ENCODE data around the gene PSME3IP1. TPM values are rescaled to one million over a fixed set of nuclear protein-coding genes. Genes with fewer than 3 reads are reported as not detected.

The PSME3IP1 gene
- total RNA-seq, 1 experiment from 2014 or later: 98.4 TPM

GRCh38 chr16:57175896-57176295 is 9.9 kb downstream of the PSME3IP1 start:
- Histone ChIP-seq H3K4me1 (ENCODE audit: low read length) (peaks cover 20% of the 10 kb centered on the region), H3K27ac (ENCODE audit: low read length) (no peak overlapping the region), H3K79me2 (ENCODE audit: low read length) (peaks cover 57% of the 10 kb centered on the region), H3K9ac (ENCODE audit: low read length) (no peak overlapping the region), H3K9me3 (ENCODE audit: low read length) (no peaks in the 10 kb centered on the region), H3K4me3 (ENCODE audit: low read length) (no peak overlapping the region), H2AFZ (ENCODE audit: low read length) (no peak overlapping the region), H3K9me2 (replicated peaks; ENCODE audit: insufficient read depth, low read length) (no peaks in the 10 kb centered on the region), H3K36me3 (ENCODE audit: insufficient read depth, low read length) (peaks cover 28% of the 10 kb centered on the region; the same call in 1 of the 2 replicates), H4K20me1 (ENCODE audit: insufficient read depth, low read depth, low read length) (peaks cover 5% of the 10 kb centered on the region; the same call in 1 of the 2 replicates), H3K27me3 (ENCODE audit: low read length) (no peaks in the 10 kb centered on the region), H3K4me2 (ENCODE audit: low read depth, low read length, poor library complexity, severe bottlenecking) (no peak overlapping the region)
- DNase-seq: no peak

- H3K4me3 ChIP-seq (ENCODE audit: low read length): no peak overlapping the region
- no peak for DNase-seq
- peaks cover 33% of the 10 kb centered on the region; the same call in 1 of the 2 replicates for H3K36me3 ChIP-seq (ENCODE audit: insufficient read depth, low read length)
- peaks cover 5% of the 10 kb centered on the region; the same call in 1 of the 2 replicates for H4K20me1 ChIP-seq (ENCODE audit: insufficient read depth, low read depth, low read length)
- no peak overlapping the region for H3K4me2 ChIP-seq (ENCODE audit: low read depth, low read length, poor library complexity, severe bottlenecking)
- no peaks in the 10 kb centered on the region for H3K27me3 ChIP-seq (ENCODE audit: low read length)
- H3K9me2 ChIP-seq (replicated peaks; ENCODE audit: insufficient read depth, low read length): no peaks in the 10 kb centered on the region
- H3K9me3 ChIP-seq (ENCODE audit: low read length): no peaks in the 10 kb centered on the region
- no peak overlapping the region for H2AFZ ChIP-seq (ENCODE audit: low read length)
- peaks cover 26% of the 10 kb centered on the region for H3K79me2 ChIP-seq (ENCODE audit: low read length)
- H3K4me1 ChIP-seq (ENCODE audit: low read length): no peaks in the 10 kb centered on the region
- H3K9ac ChIP-seq (ENCODE audit: low read length): no peak overlapping the region
- H3K27ac ChIP-seq (ENCODE audit: low read length): no peak overlapping the region
Measured at GRCh38 chr16:57172721-57173290, 13.0 kb downstream of the PSME3IP1 start.

- H4K20me1 ChIP-seq (ENCODE audit: insufficient read depth, low read depth, low read length): no peaks in the 10 kb centered on the region
- H3K4me3 ChIP-seq (ENCODE audit: low read length): no peak overlapping the region
- H3K36me3 ChIP-seq (ENCODE audit: insufficient read depth, low read length): peaks cover 60% of the 10 kb centered on the region
- H3K27me3 ChIP-seq (ENCODE audit: low read length): no peaks in the 10 kb centered on the region
- H3K4me1 ChIP-seq (ENCODE audit: low read length): no peaks in the 10 kb centered on the region
- H3K4me2 ChIP-seq (ENCODE audit: low read depth, low read length, poor library complexity, severe bottlenecking): no peak overlapping the region
- no peak overlapping the region for H2AFZ ChIP-seq (ENCODE audit: low read length)
- no peak for DNase-seq
- peaks cover 4% of the 10 kb centered on the region; the same call in 1 of the 2 replicates for H3K79me2 ChIP-seq (ENCODE audit: low read length)
- no peak overlapping the region for H3K27ac ChIP-seq (ENCODE audit: low read length)
- H3K9ac ChIP-seq (ENCODE audit: low read length): no peak overlapping the region
- H3K9me2 ChIP-seq (replicated peaks; ENCODE audit: insufficient read depth, low read length): no peaks in the 10 kb centered on the region
- no peaks in the 10 kb centered on the region for H3K9me3 ChIP-seq (ENCODE audit: low read length)
Measured at GRCh38 chr16:57169327-57169726, 16.5 kb downstream of the PSME3IP1 start.

GRCh38 chr16:57167953-57168352 is 17.9 kb downstream of the PSME3IP1 start:
- Histone ChIP-seq H3K79me2 (ENCODE audit: low read length) (peaks cover 4% of the 10 kb centered on the region; the same call in 1 of the 2 replicates), H3K9me2 (replicated peaks; ENCODE audit: insufficient read depth, low read length) (no peaks in the 10 kb centered on the region), H2AFZ (ENCODE audit: low read length) (no peak overlapping the region), H3K4me2 (ENCODE audit: low read depth, low read length, poor library complexity, severe bottlenecking) (no peak overlapping the region), H3K27ac (ENCODE audit: low read length) (no peak overlapping the region), H4K20me1 (ENCODE audit: insufficient read depth, low read depth, low read length) (no peaks in the 10 kb centered on the region), H3K4me1 (ENCODE audit: low read length) (no peaks in the 10 kb centered on the region), H3K4me3 (ENCODE audit: low read length) (no peak overlapping the region), H3K9ac (ENCODE audit: low read length) (no peak overlapping the region), H3K27me3 (ENCODE audit: low read length) (no peaks in the 10 kb centered on the region), H3K9me3 (ENCODE audit: low read length) (no peaks in the 10 kb centered on the region), H3K36me3 (ENCODE audit: insufficient read depth, low read length) (peaks cover 70% of the 10 kb centered on the region)
- DNase-seq: peak; percentile 78

- no peak overlapping the region for H3K9ac ChIP-seq (ENCODE audit: low read length)
- H2AFZ ChIP-seq (ENCODE audit: low read length): no peak overlapping the region
- H3K4me1 ChIP-seq (ENCODE audit: low read length): no peaks in the 10 kb centered on the region
- H3K27me3 ChIP-seq (ENCODE audit: low read length): no peaks in the 10 kb centered on the region
- DNase-seq: no peak
- H3K36me3 ChIP-seq (ENCODE audit: insufficient read depth, low read length): peaks cover 66% of the 10 kb centered on the region
- no peak overlapping the region for H3K4me3 ChIP-seq (ENCODE audit: low read length)
- H3K9me3 ChIP-seq (ENCODE audit: low read length): no peaks in the 10 kb centered on the region
- H4K20me1 ChIP-seq (ENCODE audit: insufficient read depth, low read depth, low read length): no peaks in the 10 kb centered on the region
- peaks cover 4% of the 10 kb centered on the region; the same call in 1 of the 2 replicates for H3K79me2 ChIP-seq (ENCODE audit: low read length)
- H3K27ac ChIP-seq (ENCODE audit: low read length): no peak overlapping the region
- H3K4me2 ChIP-seq (ENCODE audit: low read depth, low read length, poor library complexity, severe bottlenecking): no peak overlapping the region
- no peaks in the 10 kb centered on the region for H3K9me2 ChIP-seq (replicated peaks; ENCODE audit: insufficient read depth, low read length)
Measured at GRCh38 chr16:57167538-57167937, 18.3 kb downstream of the PSME3IP1 start.

GRCh38 chr16:57166951-57167350 is 18.9 kb downstream of the PSME3IP1 start:
- no peak overlapping the region for H3K4me2 ChIP-seq (ENCODE audit: low read depth, low read length, poor library complexity, severe bottlenecking)
- H3K36me3 ChIP-seq (ENCODE audit: insufficient read depth, low read length): peaks cover 60% of the 10 kb centered on the region
- H3K27me3 ChIP-seq (ENCODE audit: low read length): no peaks in the 10 kb centered on the region
- no peak overlapping the region for H2AFZ ChIP-seq (ENCODE audit: low read length)
- H3K9me2 ChIP-seq (replicated peaks; ENCODE audit: insufficient read depth, low read length): no peaks in the 10 kb centered on the region
- no peaks in the 10 kb centered on the region for H3K9me3 ChIP-seq (ENCODE audit: low read length)
- DNase-seq: no peak
- peaks cover 4% of the 10 kb centered on the region; the same call in 1 of the 2 replicates for H3K79me2 ChIP-seq (ENCODE audit: low read length)
- no peak overlapping the region for H3K4me3 ChIP-seq (ENCODE audit: low read length)
- no peak overlapping the region for H3K9ac ChIP-seq (ENCODE audit: low read length)
- no peaks in the 10 kb centered on the region for H4K20me1 ChIP-seq (ENCODE audit: insufficient read depth, low read depth, low read length)
- no peaks in the 10 kb centered on the region for H3K4me1 ChIP-seq (ENCODE audit: low read length)
- no peak overlapping the region for H3K27ac ChIP-seq (ENCODE audit: low read length)

- no peak overlapping the region for H3K4me3 ChIP-seq (ENCODE audit: low read length)
- no peak overlapping the region for H3K27ac ChIP-seq (ENCODE audit: low read length)
- H3K4me2 ChIP-seq (ENCODE audit: low read depth, low read length, poor library complexity, severe bottlenecking): no peak overlapping the region
- H2AFZ ChIP-seq (ENCODE audit: low read length): no peak overlapping the region
- no peak for DNase-seq
- H3K36me3 ChIP-seq (ENCODE audit: insufficient read depth, low read length): peaks cover 55% of the 10 kb centered on the region
- no peaks in the 10 kb centered on the region for H3K9me3 ChIP-seq (ENCODE audit: low read length)
- H3K27me3 ChIP-seq (ENCODE audit: low read length): no peaks in the 10 kb centered on the region
- no peaks in the 10 kb centered on the region for H3K9me2 ChIP-seq (replicated peaks; ENCODE audit: insufficient read depth, low read length)
- no peaks in the 10 kb centered on the region for H3K4me1 ChIP-seq (ENCODE audit: low read length)
- H4K20me1 ChIP-seq (ENCODE audit: insufficient read depth, low read depth, low read length): no peaks in the 10 kb centered on the region
- no peak overlapping the region for H3K9ac ChIP-seq (ENCODE audit: low read length)
- H3K79me2 ChIP-seq (ENCODE audit: low read length): peaks cover 4% of the 10 kb centered on the region; the same call in 1 of the 2 replicates
Measured at GRCh38 chr16:57166451-57166850, 19.4 kb downstream of the PSME3IP1 start.

- Histone ChIP-seq H4K20me1 (ENCODE audit: insufficient read depth, low read depth, low read length) (no peaks in the 10 kb centered on the region), H2AFZ (ENCODE audit: low read length) (no peak overlapping the region), H3K9me2 (replicated peaks; ENCODE audit: insufficient read depth, low read length) (no peaks in the 10 kb centered on the region), H3K36me3 (ENCODE audit: insufficient read depth, low read length) (peaks cover 55% of the 10 kb centered on the region), H3K4me3 (ENCODE audit: low read length) (no peak overlapping the region), H3K4me2 (ENCODE audit: low read depth, low read length, poor library complexity, severe bottlenecking) (no peak overlapping the region), H3K27me3 (ENCODE audit: low read length) (no peaks in the 10 kb centered on the region), H3K9me3 (ENCODE audit: low read length) (no peaks in the 10 kb centered on the region), H3K4me1 (ENCODE audit: low read length) (no peaks in the 10 kb centered on the region), H3K27ac (ENCODE audit: low read length) (no peak overlapping the region), H3K79me2 (ENCODE audit: low read length) (peaks cover 4% of the 10 kb centered on the region; the same call in 1 of the 2 replicates), H3K9ac (ENCODE audit: low read length) (no peak overlapping the region)
- DNase-seq: no peak
Measured at GRCh38 chr16:57165938-57166337, 19.9 kb downstream of the PSME3IP1 start.

All from Karpas-422 (cell line).